ENCODE measurements around the gene SPATA3. TPM values are rescaled to one million over a fixed set of nuclear protein-coding genes. Genes with fewer than 3 reads are reported as not detected.

Gene SPATA3
- total and polyA plus RNA-seq, 2 of the 8 experiments (the other 6 are each of a cell fraction or from before 2014, with no cell fraction given): not detected

DNA sequence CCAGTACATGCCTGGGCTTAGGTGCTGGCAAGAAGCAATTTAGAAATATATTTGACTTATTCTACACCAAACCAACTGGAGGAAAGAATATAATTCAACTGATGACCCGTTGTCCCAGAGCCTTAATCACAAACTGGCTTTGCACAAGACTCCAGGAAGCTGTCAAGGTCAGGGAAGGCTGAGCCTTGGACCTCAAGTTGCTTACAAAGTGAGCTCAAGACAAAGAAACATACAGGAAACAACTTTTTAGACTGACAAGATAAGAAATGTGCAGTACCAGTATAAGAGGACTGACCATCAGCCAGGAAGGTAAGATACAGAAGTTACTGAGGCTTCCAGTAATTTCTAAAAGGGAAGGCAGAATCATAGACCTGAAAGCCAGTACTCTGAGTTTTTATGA is 35.9 kb upstream of the SPATA3 start:
- FAIRE-seq: no peak
- H3K79me1 ChIP-seq (ENCODE audit: low read depth, low read length): no peaks in the 10 kb centered on the region
- H3K4me3 ChIP-seq (ENCODE audit: extremely low read depth in 1 of 4, insufficient read depth in 2 of 4, low read depth in 3 of 4, low read length in 4 of 4): no peak overlapping the region
- peaks cover 0 to 5% (median 2%) of the 10 kb centered on the region in 4 experiments; a peak in 4 of 7 replicates for H3K27me3 ChIP-seq (replicated peaks in 1 of 4; ENCODE audit: control insufficient read depth in 3 of 4, extremely low read depth in 1 of 4, insufficient read depth in 3 of 4, low read length in 3 of 4)
- no peak overlapping the region for H3K23ac ChIP-seq (ENCODE audit: insufficient read length)
- DNase-seq (ENCODE audit: low read depth in 1 of 2, low spot score in 2 of 2): no peak
- no peak overlapping the region for H3K4me2 ChIP-seq (ENCODE audit: insufficient read depth in 1 of 2, low read depth in 2 of 2, low read length in 2 of 2)
- peaks cover 0 to 3% (median under 1%) of the 10 kb centered on the region in 4 experiments; a peak in 3 of 7 replicates for H3K4me1 ChIP-seq (replicated peaks in 1 of 4; ENCODE audit: control insufficient read depth in 3 of 4, insufficient read depth in 4 of 4, low read length in 3 of 4)
- no peak overlapping the region for H3K56ac ChIP-seq (replicated peaks; ENCODE audit: insufficient read length, low read depth, low read length)
- H3K14ac ChIP-seq (ENCODE audit: insufficient read length): no peak overlapping the region
- H2AFZ ChIP-seq (ENCODE audit: low read length): no peak overlapping the region
- no peak overlapping the region for H4K91ac ChIP-seq (replicated peaks; ENCODE audit: insufficient read length, low read length)
- H3K4ac ChIP-seq (replicated peaks; ENCODE audit: insufficient read length, low read depth, low read length): no peak overlapping the region
- POLR2A ChIA-PET (ENCODE audit: partially characterized antibody): no interaction called here
- CTCF ChIA-PET (ENCODE audit: partially characterized antibody): interaction anchor here (1.2 to 1.8 kb wide), 2 partner anchors 28 to 34 kb away, joined by 3 to 4 read pairs; no protein-coding TSS in a partner anchor
- H3K36me3 ChIP-seq (ENCODE audit: control insufficient read depth in 2 of 4, insufficient read depth in 4 of 4, low read length in 3 of 4): no peaks in the 10 kb centered on the region
- H4K20me1 ChIP-seq (replicated peaks in 1 of 2; ENCODE audit: control insufficient read depth in 1 of 2, insufficient read depth in 2 of 2, low read length in 2 of 2): no peaks in the 10 kb centered on the region
- no peak overlapping the region for H2BK5ac ChIP-seq (ENCODE audit: low read depth, low read length)
- H2BK20ac ChIP-seq (ENCODE audit: low read length): no peak overlapping the region
- H3K9me3 ChIP-seq (ENCODE audit: insufficient read depth in 2 of 2, low read depth in 1 of 2, low read length in 1 of 2): peaks cover 0 to 5% of the 10 kb centered on the region in 2 experiments; a peak in 1 of 4 replicates
- no peak overlapping the region for H3K18ac ChIP-seq (ENCODE audit: extremely low read depth, low read length)
- H3K9ac ChIP-seq (replicated peaks in 1 of 4; ENCODE audit: extremely low read depth in 1 of 4, low read depth in 3 of 4, low read length in 3 of 4): no peak overlapping the region
- TF ChIP-seq JUN (IDR thresholded peaks at IDR 0.05; ENCODE audit: low read depth, low read length): no peak
- no peak for TF ChIP-seq SP2 (IDR thresholded peaks at IDR 0.05; ENCODE audit: low read length)
- TF ChIP-seq TCF12 (IDR thresholded peaks at IDR 0.05; ENCODE audit: low read depth, low read length): no peak
- TF ChIP-seq GTF2F1 (IDR thresholded peaks at IDR 0.05; ENCODE audit: borderline replicate concordance, low read depth, low read length): no peak
- no peak for TF ChIP-seq ASH2L (IDR thresholded peaks at IDR 0.05; ENCODE audit: low read length)
- TF ChIP-seq POLR2AphosphoS5 (IDR thresholded peaks at IDR 0.05; ENCODE audit: low read depth, low read length): no peak
- no peak for TF ChIP-seq BACH1 (IDR thresholded peaks at IDR 0.05; ENCODE audit: low read length)
- no peak for TF ChIP-seq SUZ12 (IDR thresholded peaks at IDR 0.05; ENCODE audit: low read length)
- TF ChIP-seq, protein P1, sequence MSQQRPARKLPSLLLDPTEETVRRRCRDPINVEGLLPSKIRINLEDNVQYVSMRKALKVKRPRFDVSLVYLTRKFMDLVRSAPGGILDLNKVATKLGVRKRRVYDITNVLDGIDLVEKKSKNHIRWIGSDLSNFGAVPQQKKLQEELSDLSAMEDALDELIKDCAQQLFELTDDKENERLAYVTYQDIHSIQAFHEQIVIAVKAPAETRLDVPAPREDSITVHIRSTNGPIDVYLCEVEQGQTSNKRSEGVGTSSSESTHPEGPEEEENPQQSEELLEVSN (IDR thresholded peaks at IDR 0.05): no peak
- no peak for TF ChIP-seq NANOG (IDR thresholded peaks at IDR 0.05; ENCODE audit: insufficient read depth, low read depth, low read length, poor library complexity, severe bottlenecking)
- no peak for TF ChIP-seq KDM5A (IDR thresholded peaks at IDR 0.05; ENCODE audit: low read length)
- H2BK15ac ChIP-seq (ENCODE audit: low read length): no peak overlapping the region
- H4K8ac ChIP-seq (ENCODE audit: extremely low read depth, insufficient read depth, low read length): no peak overlapping the region
- WGBS, 2 experiments (ENCODE audit: extremely low coverage in 1 of 2, insufficient coverage in 1 of 2, insufficient read length in 1 of 2, insufficient replicate concordance in 2 of 2, low coverage in 1 of 2, low lambda C conversion rate in 2 of 2, missing lambda C conversion rate in 1 of 2): 70% methylated on average over 1 of the region's 1 CpG; no CpG with 5 or more reads in 1 of the 2 experiments
- H2BK120ac ChIP-seq (replicated peaks; ENCODE audit: low read depth, low read length): no peak overlapping the region
- no peak overlapping the region for H2AK5ac ChIP-seq (ENCODE audit: low read depth, low read length)
- no peak overlapping the region for H4K5ac ChIP-seq (ENCODE audit: insufficient read length, low read depth, low read length)
- H2BK12ac ChIP-seq (ENCODE audit: low read depth, low read length): no peak overlapping the region
- no peaks in the 10 kb centered on the region for H3K79me2 ChIP-seq (ENCODE audit: control insufficient read depth in 1 of 2, insufficient read depth in 2 of 2, low read length in 2 of 2)
- H3K27ac ChIP-seq (ENCODE audit: low read depth, low read length): no peak overlapping the region
- peaks cover 3% of the 10 kb centered on the region; the same call in 1 of the 2 replicates for H3K23me2 ChIP-seq (ENCODE audit: low read depth, low read length)
